Activated gamma-delta T cell treated with anti-CD3 and anti-CD28 coated beads, Interleukin-2, amount 50 U/mL, for 16 hours (primary cell): ENCODE results near the gene ZNF738.
"Not testable (repeated sequence)": the region's sequence is repeated elsewhere in the genome, so short reads cannot be mapped to it uniquely, and the experiment has no call there.

ENCODE experiments used
- DNase-seq: peaks from one replicate; pipeline ENCODE4 v3.0.0-alpha.2; 2020; ENCODE audit warnings: low read depth

The ZNF738 gene

GRCh38 chr19:21358768-21359451 is at the start of gene ZNF738:
ZNF738 (plus strand) TSS chr19:21359000; CDS start chr19:21359141, 141 bp downstream.
- peak; percentile 75 for DNase-seq

GRCh38 chr19:21312807-21313206 is 46.0 kb upstream of the ZNF738 start:
- not testable (repeated sequence) for DNase-seq

- DNase-seq: no peak
Observed at GRCh38 chr19:21314676-21315075, 44.1 kb upstream of the ZNF738 start.

GRCh38 chr19:21317821-21318220 is 41.0 kb upstream of the ZNF738 start:
- no peak for DNase-seq

GRCh38 chr19:21321134-21321533 is 37.7 kb upstream of the ZNF738 start:
- DNase-seq: no peak

- no peak for DNase-seq
Observed at GRCh38 chr19:21321996-21322395, 36.8 kb upstream of the ZNF738 start.

GRCh38 chr19:21322528-21322927 is 36.3 kb upstream of the ZNF738 start:
- DNase-seq: no peak

- DNase-seq: no peak
Observed at GRCh38 chr19:21323000-21323399, 35.8 kb upstream of the ZNF738 start.

- no peak for DNase-seq
Observed at GRCh38 chr19:21326169-21326568, 32.6 kb upstream of the ZNF738 start.

- DNase-seq: no peak
Observed at GRCh38 chr19:21328406-21328805, 30.4 kb upstream of the ZNF738 start.

GRCh38 chr19:21328885-21329605 is 29.8 kb upstream of the ZNF738 start, which contains the start of gene ZNF708:
ZNF708 (minus strand) TSS chr19:21329410; CDS start chr19:21329212, 198 bp downstream.
- peak; percentile 54 for DNase-seq

- no peak for DNase-seq
Observed at GRCh38 chr19:21335721-21336120, 23.1 kb upstream of the ZNF738 start.

- not testable (repeated sequence) for DNase-seq
Observed at GRCh38 chr19:21344841-21345240, 14.0 kb upstream of the ZNF738 start.

GRCh38 chr19:21352830-21353229 is 6.0 kb upstream of the ZNF738 start:
- DNase-seq: no peak

- no peak for DNase-seq
Observed at GRCh38 chr19:21362291-21362690, 3.5 kb downstream of the ZNF738 start.

GRCh38 chr19:21383980-21384582 is 25.3 kb downstream of the ZNF738 start:
- no peak for DNase-seq

- no peak for DNase-seq
Observed at GRCh38 chr19:21396121-21396520, 37.3 kb downstream of the ZNF738 start.

- DNase-seq: peak; percentile 88
Observed at GRCh38 chr19:21396893-21397572, 38.2 kb downstream of the ZNF738 start, which contains the start of gene ZNF493. ZNF493 (plus strand) TSS chr19:21397133; CDS start chr19:21397238, 105 bp downstream.

GRCh38 chr19:21398851-21399250 is 40.1 kb downstream of the ZNF738 start:
- no peak for DNase-seq

- no peak for DNase-seq
Observed at GRCh38 chr19:21402303-21402985, 43.6 kb downstream of the ZNF738 start.

- DNase-seq: no peak
Observed at GRCh38 chr19:21410166-21410565, 51.4 kb downstream of the ZNF738 start.

- no peak for DNase-seq
Observed at GRCh38 chr19:21422244-21422643, 63.4 kb downstream of the ZNF738 start.
